PC-3 (cell line): ENCODE data around the gene UBE2R2.

ENCODE experiments used
- CTCF ChIP-seq: fragments of 300-600 bp; sonication (generic); conservative IDR thresholded peaks from 2 replicates; pipeline ENCODE4 v1.5.1; 2017; ENCODE audit warnings: antibody characterized with exemption, low read depth, mild to moderate bottlenecking, low read length
- EZH2 ChIP-seq: fragments of 300-600 bp; sonication (generic); IDR thresholded peaks from one replicate; pipeline ENCODE4 v1.6.1; 2017; ENCODE audit warnings: antibody characterized with exemption, mild to moderate bottlenecking, low read length; ENCODE audit not compliant: unreplicated experiment

- TF ChIP-seq CTCF (no peak), EZH2 (no peak)
Measured at GRCh38 chr9:33850267-33850629, 33.3 kb downstream of the UBE2R2 start.
